Breast epithelium (tissue), 4 donors: Measurements from ENCODE around the gene RBM5. TPM values are rescaled to one million over a fixed set of nuclear protein-coding genes. Genes with fewer than 3 reads are reported as not detected.

Experiments used
- DNase-seq, 2 donors: peaks; one replicate each; pipeline ENCODE4 v3.0.0-alpha.2; 2019; ENCODE audit warnings: low spot score in 2 of 2
- H3K27ac ChIP-seq, 2 donors: fragments of 200-600 bp; sonication (generic) in 1 of 2; one replicate each; pipeline ENCODE4 v1.5.1; 2016 to 2019; ENCODE audit warnings: mild to moderate bottlenecking in 1 of 2
- H3K27me3 ChIP-seq, 2 donors: fragments of 200-600 bp; sonication (generic) in 1 of 2; one replicate each; pipeline versions ENCODE4 v1.5.1 to v1.6.0; 2017 to 2019; ENCODE audit warnings: control low read depth in 1 of 2, mild to moderate bottlenecking in 1 of 2
- H3K36me3 ChIP-seq: fragments of 200-600 bp; one replicate; pipeline ENCODE4 v1.5.1; 2019
- H3K4me1 ChIP-seq, 2 donors: fragments of 200-600 bp; sonication (generic); one replicate each; pipeline ENCODE4 v1.5.1; 2016 to 2019; ENCODE audit warnings: control low read depth in 1 of 2
- H3K4me3 ChIP-seq, 3 donors: fragments of 200-600 bp; sonication (generic); 1 replicate in 2 of 3; 2 replicates in 1 of 3; pipeline ENCODE4 v1.5.1; 2016 to 2019; ENCODE audit warnings: mild to moderate bottlenecking in 3 of 3, moderate library complexity in 2 of 3
- H3K9me3 ChIP-seq, 2 donors: fragments of 200-600 bp; sonication (generic) in 1 of 2; one replicate each; pipeline ENCODE4 v1.5.1; 2016 to 2019; ENCODE audit warnings: control low read depth in 1 of 2
- POLR2A ChIP-seq: fragments of 450-650 bp; IDR thresholded peaks from one replicate; pipeline ENCODE4 v1.6.1; 2016; ENCODE audit warnings: antibody characterized with exemption, mild to moderate bottlenecking, moderate library complexity
- POLR2AphosphoS5 ChIP-seq, 3 donors: sonication (generic); formaldehyde crosslinking; IDR thresholded peaks; one replicate each; pipeline ENCODE4 v1.6.1; 2017; ENCODE audit warnings: antibody characterized with exemption in 3 of 3
- intact Hi-C: fragments of 100-400 bp; cut with DNase I; formaldehyde crosslinking; loops from one replicate; pipeline ENCODE4 v1.15.1; 2023; ENCODE audit warnings: low total_unique reads
- total RNA-seq, 3 donors: library from RNA; depleted of rRNA; stranded (reverse); fragments of >200 nt; gene quantifications; one replicate each; pipeline ENCODE4 v1.1.0, GENCODE V29; 2016
- TF ChIP-seq, protein P1 (sequence below), 3 donors: fragments of 450-650 bp; IDR thresholded peaks; one replicate each; pipeline ENCODE4 v1.5.1; 2016 to 2017; ENCODE audit warnings: antibody characterized with exemption in 3 of 3, mild to moderate bottlenecking in 3 of 3, moderate library complexity in 3 of 3

The RBM5 gene
- total RNA-seq, 3 donors from 2014 or later = 214 to 343 (median 296) TPM

DNA sequence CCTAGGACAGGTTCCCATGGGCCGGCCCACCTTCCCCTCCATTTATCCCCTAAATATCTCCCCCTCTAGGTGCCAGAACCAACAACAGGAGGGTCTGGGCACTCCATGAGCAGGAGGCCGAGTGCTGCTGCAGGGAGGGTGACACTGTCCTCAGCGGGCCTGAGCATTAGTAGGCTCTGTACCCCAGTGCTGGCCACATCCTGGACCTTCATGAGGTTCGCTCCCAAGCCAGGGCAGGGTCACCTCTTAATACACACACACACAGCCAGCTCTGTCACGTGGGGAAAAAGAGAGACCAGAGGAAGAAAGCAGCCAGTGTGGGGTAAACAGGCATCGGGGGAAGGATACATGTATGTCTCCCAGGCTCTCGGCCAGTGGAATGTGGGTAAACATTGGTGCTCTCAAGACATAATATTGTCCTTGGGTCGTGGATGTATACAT lies 38.6 kb downstream of the RBM5 start:
- Histone ChIP-seq H3K36me3 (no peaks in the 10 kb centered on the region), H3K4me3 (no peak overlapping the region), H3K27ac (peak overlapping the region in 1 of 2 donors; percentile 64), H3K9me3 (no peaks in the 10 kb centered on the region), H3K27me3 (no peaks in the 10 kb centered on the region), H3K4me1 (peaks cover 20 to 28% of the 10 kb centered on the region in 2 donors)
- DNase-seq = peak; percentile 58 to 70
- intact Hi-C loops = loop anchor here (10.0 kb wide), 1 partner anchor 58 kb away; no protein-coding TSS in a partner anchor
- TF ChIP-seq POLR2AphosphoS5 (IDR thresholded peaks at IDR 0.05) (peak in 1 of 3 donors; percentile 20), POLR2A (no peak)

- Histone ChIP-seq H3K4me3 (no peak overlapping the region), H3K4me1 (peaks cover 20 to 28% of the 10 kb centered on the region in 2 donors), H3K36me3 (no peaks in the 10 kb centered on the region), H3K27me3 (no peaks in the 10 kb centered on the region), H3K27ac (peak overlapping the region in 1 of 2 donors; percentile 3), H3K9me3 (no peaks in the 10 kb centered on the region)
- DNase-seq = no peak
- intact Hi-C loops = loop anchor here (10.0 kb wide), 1 partner anchor 57 kb away; no protein-coding TSS in a partner anchor
- TF ChIP-seq POLR2AphosphoS5 (IDR thresholded peaks at IDR 0.05) (no peak), POLR2A (no peak)
- TF ChIP-seq, protein P1, sequence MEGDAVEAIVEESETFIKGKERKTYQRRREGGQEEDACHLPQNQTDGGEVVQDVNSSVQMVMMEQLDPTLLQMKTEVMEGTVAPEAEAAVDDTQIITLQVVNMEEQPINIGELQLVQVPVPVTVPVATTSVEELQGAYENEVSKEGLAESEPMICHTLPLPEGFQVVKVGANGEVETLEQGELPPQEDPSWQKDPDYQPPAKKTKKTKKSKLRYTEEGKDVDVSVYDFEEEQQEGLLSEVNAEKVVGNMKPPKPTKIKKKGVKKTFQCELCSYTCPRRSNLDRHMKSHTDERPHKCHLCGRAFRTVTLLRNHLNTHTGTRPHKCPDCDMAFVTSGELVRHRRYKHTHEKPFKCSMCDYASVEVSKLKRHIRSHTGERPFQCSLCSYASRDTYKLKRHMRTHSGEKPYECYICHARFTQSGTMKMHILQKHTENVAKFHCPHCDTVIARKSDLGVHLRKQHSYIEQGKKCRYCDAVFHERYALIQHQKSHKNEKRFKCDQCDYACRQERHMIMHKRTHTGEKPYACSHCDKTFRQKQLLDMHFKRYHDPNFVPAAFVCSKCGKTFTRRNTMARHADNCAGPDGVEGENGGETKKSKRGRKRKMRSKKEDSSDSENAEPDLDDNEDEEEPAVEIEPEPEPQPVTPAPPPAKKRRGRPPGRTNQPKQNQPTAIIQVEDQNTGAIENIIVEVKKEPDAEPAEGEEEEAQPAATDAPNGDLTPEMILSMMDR (IDR thresholded peaks at IDR 0.05) = no peak
Measured at GRCh38 chr3:50128001-50128400, 39.3 kb downstream of the RBM5 start.

GRCh38 chr3:50130436-50130835 lies 41.7 kb downstream of the RBM5 start:
- no peak for TF ChIP-seq POLR2AphosphoS5 (IDR thresholded peaks at IDR 0.05)
- no peak for TF ChIP-seq POLR2A
- TF ChIP-seq, protein P1 (IDR thresholded peaks at IDR 0.05) = no peak
- H3K9me3 ChIP-seq = no peaks in the 10 kb centered on the region
- H3K27ac ChIP-seq = no peak overlapping the region
- intact Hi-C loops = no loop called here
- no peaks in the 10 kb centered on the region for H3K27me3 ChIP-seq
- no peak for DNase-seq
- no peak overlapping the region for H3K4me3 ChIP-seq
- H3K36me3 ChIP-seq = no peaks in the 10 kb centered on the region
- H3K4me1 ChIP-seq = peaks cover 11 to 15% of the 10 kb centered on the region in 2 donors

DNA sequence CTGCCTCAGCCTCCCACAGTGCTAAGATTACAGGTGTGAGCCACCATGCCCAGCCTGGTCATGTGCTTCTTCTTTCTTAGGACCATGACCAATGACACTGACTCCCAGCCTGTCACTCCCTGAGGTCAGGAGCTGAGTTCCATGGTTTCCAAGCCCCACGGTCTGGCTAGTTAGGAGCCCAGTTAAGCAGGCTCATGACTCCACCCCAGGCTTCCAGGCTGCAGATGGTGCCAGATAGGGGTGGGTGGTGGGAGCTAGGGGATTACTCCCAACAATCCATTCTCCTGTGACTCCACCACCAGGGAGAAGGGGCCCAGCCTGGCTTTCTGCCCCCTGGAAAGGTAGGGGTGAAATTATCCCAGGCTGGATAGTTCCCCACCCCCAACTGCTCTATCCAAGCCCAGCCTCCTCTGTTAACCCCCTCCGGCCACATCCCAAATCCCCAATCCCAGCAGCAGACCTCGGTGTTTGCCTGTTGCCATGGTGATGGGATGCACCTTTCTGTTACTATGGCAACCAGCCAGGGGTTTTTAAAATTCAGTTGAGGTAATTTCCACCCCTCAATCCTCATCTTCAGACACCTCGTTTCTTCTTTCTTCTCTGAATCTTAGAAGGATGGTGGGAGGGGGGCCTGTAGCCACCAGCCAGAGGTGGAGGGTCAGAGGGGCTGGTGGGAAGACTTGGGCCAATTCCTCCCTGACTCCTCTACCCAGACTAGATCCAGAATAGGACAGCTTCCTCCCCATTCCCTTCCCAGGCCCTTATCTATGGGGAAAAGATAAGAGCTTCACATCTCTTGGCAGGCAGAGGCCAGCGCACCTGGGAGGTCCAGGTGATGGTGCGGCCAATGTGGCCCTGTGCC lies 43.9 kb downstream of the RBM5 start:
- Histone ChIP-seq H3K4me3 (no peak overlapping the region), H3K27ac (no peak overlapping the region), H3K9me3 (no peaks in the 10 kb centered on the region), H3K4me1 (peaks cover 0 to under 1% of the 10 kb centered on the region in 2 donors), H3K27me3 (no peaks in the 10 kb centered on the region), H3K36me3 (no peaks in the 10 kb centered on the region)
- TF ChIP-seq POLR2AphosphoS5 (IDR thresholded peaks at IDR 0.05) (no peak), POLR2A (no peak)
- TF ChIP-seq, protein P1 (IDR thresholded peaks at IDR 0.05) = no peak
- no peak for DNase-seq
- intact Hi-C loops = no loop called here

- TF ChIP-seq, protein P1 (IDR thresholded peaks at IDR 0.05) = no peak
- TF ChIP-seq POLR2A = no peak
Measured at GRCh38 chr3:50133283-50133615, 44.5 kb downstream of the RBM5 start.

More at GRCh38 chr3:50133283-50133615, 44.5 kb downstream of the RBM5 start:
- no peak for DNase-seq
- intact Hi-C loops = no loop called here
- no peaks in the 10 kb centered on the region for H3K36me3 ChIP-seq
- H3K27me3 ChIP-seq = no peaks in the 10 kb centered on the region
- peaks cover under 1 to 6% of the 10 kb centered on the region in 2 donors for H3K4me1 ChIP-seq
- no peak overlapping the region for H3K27ac ChIP-seq
- no peak overlapping the region for H3K4me3 ChIP-seq
- no peaks in the 10 kb centered on the region for H3K9me3 ChIP-seq
